ENCODE measurements around the gene LHFPL2. TPM values are rescaled to one million over a fixed set of nuclear protein-coding genes. Genes with fewer than 3 reads are reported as not detected.

LHFPL2 gene
- total and polyA plus RNA-seq, 3 donors from 2014 or later: 24.8 to 48.6 (median 42.8) TPM

DNA sequence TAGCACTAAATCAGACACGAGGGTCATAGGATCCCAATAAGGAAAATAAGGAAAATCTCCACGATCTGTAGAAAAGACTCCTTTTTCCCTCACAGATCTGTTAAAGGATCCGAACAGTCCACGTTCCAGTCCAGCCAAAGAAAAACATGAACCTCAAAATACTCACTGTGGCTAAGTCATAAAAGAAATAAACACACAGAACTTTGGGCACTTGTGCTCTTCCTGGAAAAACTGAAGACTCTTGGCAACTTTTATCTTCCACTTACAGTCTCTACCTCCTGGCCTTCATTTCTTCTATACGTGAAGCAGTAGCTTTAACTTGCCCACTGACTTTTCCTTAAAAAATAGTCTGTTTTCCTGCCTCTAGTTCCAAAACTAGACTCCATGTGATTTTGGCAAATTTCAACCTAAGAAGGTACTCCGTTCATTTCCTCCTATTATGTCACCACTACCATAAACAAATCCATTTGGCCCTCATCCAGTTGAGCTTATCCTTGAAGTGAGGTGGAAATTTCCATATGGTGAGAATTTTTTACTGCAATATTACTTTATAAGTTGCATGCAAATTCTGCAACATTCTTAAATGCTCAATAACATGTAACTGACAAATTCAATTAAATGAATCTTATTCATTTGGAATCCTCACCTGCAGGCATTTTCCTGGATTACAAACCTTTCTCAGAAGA, 5.3 kb upstream of the LHFPL2 start:
- H3K9me3 ChIP-seq: no peaks in the 10 kb centered on the region
- no peak overlapping the region for H3K4me3 ChIP-seq
- peaks cover 27% of the 10 kb centered on the region for H3K4me1 ChIP-seq
- DNase-seq: no peak
- no peaks in the 10 kb centered on the region for H3K36me3 ChIP-seq (ENCODE audit: low read depth, missing control alignments)
- intact Hi-C loops (cut with DNase I; ENCODE audit: low total_unique reads): no loop called here
- TF ChIP-seq, protein P1, sequence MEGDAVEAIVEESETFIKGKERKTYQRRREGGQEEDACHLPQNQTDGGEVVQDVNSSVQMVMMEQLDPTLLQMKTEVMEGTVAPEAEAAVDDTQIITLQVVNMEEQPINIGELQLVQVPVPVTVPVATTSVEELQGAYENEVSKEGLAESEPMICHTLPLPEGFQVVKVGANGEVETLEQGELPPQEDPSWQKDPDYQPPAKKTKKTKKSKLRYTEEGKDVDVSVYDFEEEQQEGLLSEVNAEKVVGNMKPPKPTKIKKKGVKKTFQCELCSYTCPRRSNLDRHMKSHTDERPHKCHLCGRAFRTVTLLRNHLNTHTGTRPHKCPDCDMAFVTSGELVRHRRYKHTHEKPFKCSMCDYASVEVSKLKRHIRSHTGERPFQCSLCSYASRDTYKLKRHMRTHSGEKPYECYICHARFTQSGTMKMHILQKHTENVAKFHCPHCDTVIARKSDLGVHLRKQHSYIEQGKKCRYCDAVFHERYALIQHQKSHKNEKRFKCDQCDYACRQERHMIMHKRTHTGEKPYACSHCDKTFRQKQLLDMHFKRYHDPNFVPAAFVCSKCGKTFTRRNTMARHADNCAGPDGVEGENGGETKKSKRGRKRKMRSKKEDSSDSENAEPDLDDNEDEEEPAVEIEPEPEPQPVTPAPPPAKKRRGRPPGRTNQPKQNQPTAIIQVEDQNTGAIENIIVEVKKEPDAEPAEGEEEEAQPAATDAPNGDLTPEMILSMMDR (IDR thresholded peaks at IDR 0.05): no peak
- TF ChIP-seq POLR2A (IDR thresholded peaks at IDR 0.05): no peak
- whole genome bisulfite sequencing, 2 donors: 44 to 56% methylated on average over 6 of the region's 6 CpGs
- H3K27me3 ChIP-seq: no peaks in the 10 kb centered on the region
- peak overlapping the region in 1 of 2 donors; percentile 18 for H3K27ac ChIP-seq

DNA sequence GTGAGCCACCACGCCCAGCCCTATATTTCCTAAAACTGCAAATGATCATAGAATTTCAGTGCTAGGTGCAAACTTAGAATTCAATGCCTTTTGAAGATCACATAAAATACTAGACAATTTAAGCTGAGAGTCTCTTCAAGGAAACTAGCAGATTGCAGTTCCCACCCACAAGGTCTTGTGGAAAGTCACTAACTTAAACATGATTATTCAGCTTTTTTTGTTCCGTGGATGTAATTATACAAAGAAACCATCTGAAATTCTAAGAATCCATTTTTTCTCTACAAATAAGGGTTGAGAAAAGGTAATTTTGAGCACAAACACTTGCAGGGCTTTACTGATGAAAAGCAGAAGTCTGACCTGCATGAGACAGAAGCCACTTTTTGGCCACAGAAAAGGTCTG, 4.5 kb upstream of the LHFPL2 start:
- no peaks in the 10 kb centered on the region for H3K9me3 ChIP-seq
- no peaks in the 10 kb centered on the region for H3K36me3 ChIP-seq (ENCODE audit: low read depth, missing control alignments)
- H3K4me3 ChIP-seq: no peak overlapping the region
- TF ChIP-seq, protein P1 (IDR thresholded peaks at IDR 0.05): no peak
- no peak for TF ChIP-seq POLR2A (IDR thresholded peaks at IDR 0.05)
- H3K4me1 ChIP-seq: peaks cover 27% of the 10 kb centered on the region
- intact Hi-C loops (cut with DNase I; ENCODE audit: low total_unique reads): no loop called here
- 76 to 84% methylated on average over 2 of the region's 2 CpGs for WGBS, 2 donors
- no peak for DNase-seq
- peak overlapping the region in 1 of 2 donors; percentile 18 for H3K27ac ChIP-seq
- H3K27me3 ChIP-seq: no peaks in the 10 kb centered on the region

GRCh38 chr5:78651468-78651867, 2.9 kb upstream of the LHFPL2 start:
- Histone ChIP-seq H3K4me1 (peaks cover 33% of the 10 kb centered on the region), H3K4me3 (no peak overlapping the region), H3K27me3 (no peaks in the 10 kb centered on the region), H3K36me3 (ENCODE audit: low read depth, missing control alignments) (no peaks in the 10 kb centered on the region), H3K27ac (no peak overlapping the region), H3K9me3 (no peaks in the 10 kb centered on the region)
- no peak for DNase-seq
- no peak for TF ChIP-seq POLR2A (IDR thresholded peaks at IDR 0.05)
- TF ChIP-seq, protein P1 (IDR thresholded peaks at IDR 0.05): no peak
- WGBS, 2 donors: 83 to 88% methylated on average over 2 of the region's 2 CpGs
- intact Hi-C loops (cut with DNase I; ENCODE audit: low total_unique reads): no loop called here

GRCh38 chr5:78650531-78650930, 2.0 kb upstream of the LHFPL2 start:
- intact Hi-C loops (cut with DNase I; ENCODE audit: low total_unique reads): no loop called here
- peak overlapping the region; percentile 96 to 98 for H3K27ac ChIP-seq
- TF ChIP-seq POLR2A (IDR thresholded peaks at IDR 0.05): no peak
- TF ChIP-seq, protein P1 (IDR thresholded peaks at IDR 0.05): no peak

More at GRCh38 chr5:78650531-78650930, 2.0 kb upstream of the LHFPL2 start:
- no peaks in the 10 kb centered on the region for H3K27me3 ChIP-seq
- no peak overlapping the region for H3K4me3 ChIP-seq
- no peaks in the 10 kb centered on the region for H3K9me3 ChIP-seq
- peaks cover 40% of the 10 kb centered on the region for H3K4me1 ChIP-seq
- DNase-seq: no peak
- 10 to 16% methylated on average over 1 of the region's 1 CpG for WGBS, 2 donors
- H3K36me3 ChIP-seq (ENCODE audit: low read depth, missing control alignments): no peaks in the 10 kb centered on the region

Data from testis (tissue), 3 donors.